ENCODE results near the gene SCTR.

The SCTR gene

DNA sequence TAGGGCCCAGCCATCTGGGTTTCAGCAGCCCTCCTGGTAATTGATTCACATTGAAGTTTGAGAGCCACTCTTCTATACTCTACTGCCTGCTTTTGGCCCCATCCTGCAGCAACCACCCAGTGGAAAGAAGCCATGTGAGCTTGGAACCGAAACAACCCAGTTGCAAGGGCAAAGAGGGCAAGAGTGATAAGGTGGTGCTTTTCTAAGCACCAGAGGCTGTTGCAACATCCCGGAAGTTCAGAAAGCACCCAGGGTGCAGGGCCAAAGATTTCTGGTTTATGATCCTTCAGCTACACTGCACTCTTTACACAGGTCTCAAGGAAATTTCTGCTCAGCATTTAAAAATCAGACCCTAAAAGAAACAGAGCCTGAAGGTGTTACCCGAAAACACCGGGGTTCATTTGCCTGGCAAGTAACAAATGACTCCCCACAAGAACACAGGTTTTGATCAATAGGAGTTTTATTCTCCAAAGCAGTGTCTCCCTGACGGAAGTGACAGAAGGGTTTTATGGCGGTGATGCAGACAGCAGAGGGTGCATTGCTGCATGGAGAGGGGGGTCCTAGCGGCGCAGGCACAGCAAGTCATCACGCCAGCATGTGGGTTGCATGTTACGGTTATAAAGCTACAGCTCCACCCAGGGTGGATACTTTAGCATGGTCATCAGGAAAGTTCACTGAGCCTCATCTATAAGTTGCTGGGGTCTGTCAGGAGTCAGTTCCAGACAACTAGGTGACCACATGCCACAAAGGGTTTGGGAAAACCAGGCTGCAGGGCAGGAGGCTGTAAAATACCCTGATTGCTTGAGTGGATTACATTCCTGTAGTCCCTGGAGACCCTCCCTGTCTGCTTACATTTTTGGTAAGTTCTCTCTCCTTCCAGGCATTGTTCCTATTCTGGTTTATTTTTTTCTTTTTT, 121.4 kb downstream of the SCTR start:
- DNase-seq = no peak

- DNase-seq = no peak
Measured at GRCh38 chr2:119402106-119402505, 122.2 kb downstream of the SCTR start.

- DNase-seq = no peak
Measured at GRCh38 chr2:119397196-119397595, 127.1 kb downstream of the SCTR start.

DNA sequence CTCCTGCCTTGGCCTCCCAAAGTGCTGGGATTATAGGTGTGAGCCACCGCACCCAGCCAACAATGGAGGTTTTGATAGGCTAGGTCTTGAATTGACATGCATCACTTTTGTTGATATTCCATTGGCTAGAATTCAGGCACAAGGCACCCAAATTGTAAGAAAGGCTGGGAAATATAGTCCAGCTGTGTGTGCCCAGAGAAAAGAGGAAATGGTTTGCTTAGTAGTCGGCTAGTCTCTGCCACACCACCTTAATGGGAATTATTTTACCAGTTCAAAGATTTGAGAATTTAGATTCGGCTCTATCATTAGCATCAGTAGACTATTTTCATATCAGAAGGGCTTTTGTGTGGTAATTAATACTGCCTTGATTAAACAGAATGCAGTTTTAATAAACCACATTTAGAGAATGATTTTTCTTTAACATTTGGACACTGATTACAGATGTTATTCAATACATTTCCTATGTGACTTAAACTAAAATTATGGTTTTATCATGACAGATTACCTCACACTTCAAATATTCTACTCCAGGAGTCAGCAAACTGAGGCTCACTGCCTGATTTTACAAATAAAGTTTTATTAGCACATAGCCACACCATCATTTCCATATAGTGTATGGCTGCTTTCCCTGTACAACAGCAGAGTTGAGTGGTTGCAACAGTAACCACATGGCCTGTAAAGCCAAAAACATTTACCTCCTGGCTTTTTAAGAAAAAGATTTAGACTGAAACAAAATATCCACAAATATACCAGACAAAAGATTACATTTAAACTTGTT, 130.1 kb downstream of the SCTR start:
- DNase-seq = no peak
